SJSA1 (cell line): ENCODE data around the gene ADPRS. TPM values are rescaled to one million over a fixed set of nuclear protein-coding genes. Genes with fewer than 3 reads are reported as not detected.

Experiments
- DNase-seq, 2 experiments: peaks; one replicate each; pipeline ENCODE4 v3.0.0-alpha.2; 2015 to 2020; ENCODE audit warnings: low spot score in 2 of 2, low read depth in 1 of 2
- H3K27ac ChIP-seq: fragments of 250-450 bp; sonication (Bioruptor Pico); 2 replicates; pipeline ENCODE4 v1.5.1; 2020; ENCODE audit warnings: mild to moderate bottlenecking, moderate library complexity
- H3K27me3 ChIP-seq: fragments of 250-450 bp; sonication (Bioruptor Pico); replicated peaks from 2 replicates; pipeline ENCODE4 v1.5.1; 2020; ENCODE audit warnings: mild to moderate bottlenecking, moderate library complexity
- H3K36me3 ChIP-seq: fragments of 250-450 bp; sonication (Bioruptor Pico); 2 replicates; pipeline ENCODE4 v1.5.1; 2020; ENCODE audit warnings: mild to moderate bottlenecking
- H3K4me1 ChIP-seq: fragments of 250-450 bp; sonication (Bioruptor Pico); replicated peaks from 2 replicates; pipeline ENCODE4 v1.6.1; 2021; ENCODE audit warnings: mild to moderate bottlenecking
- H3K4me3 ChIP-seq: fragments of 250-450 bp; sonication (Bioruptor Pico); 2 replicates; pipeline ENCODE4 v1.5.1; 2020; ENCODE audit warnings: mild to moderate bottlenecking
- H3K9me3 ChIP-seq: fragments of 250-450 bp; sonication (Bioruptor Pico); replicated peaks from 2 replicates; pipeline ENCODE4 v1.5.1; 2020; ENCODE audit warnings: mild to moderate bottlenecking
- total RNA-seq: library from RNA; depleted of rRNA; stranded (reverse); fragments of >200 nt; shearing (Covaris generic); gene quantifications from 2 replicates; pipeline ENCODE4 v1.2.3, GENCODE V29; 2014

The ADPRS gene
- total RNA-seq, 1 experiment from 2014 or later, result 48.8 TPM

GRCh38 chr1:36106269-36106668 lies 17.6 kb downstream of the ADPRS start:
- no peaks in the 10 kb centered on the region for H3K9me3 ChIP-seq
- DNase-seq, result no peak
- no peaks in the 10 kb centered on the region for H3K27me3 ChIP-seq
- H3K27ac ChIP-seq, result no peak overlapping the region
- H3K4me3 ChIP-seq, result no peak overlapping the region
- H3K36me3 ChIP-seq, result no peaks in the 10 kb centered on the region
- H3K4me1 ChIP-seq, result peaks cover 21% of the 10 kb centered on the region

GRCh38 chr1:36107394-36107793 lies 18.7 kb downstream of the ADPRS start:
- DNase-seq, result no peak
- Histone ChIP-seq H3K36me3 (no peaks in the 10 kb centered on the region), H3K27me3 (no peaks in the 10 kb centered on the region), H3K27ac (no peak overlapping the region), H3K4me1 (peaks cover 21% of the 10 kb centered on the region), H3K9me3 (no peaks in the 10 kb centered on the region), H3K4me3 (no peak overlapping the region)

- Histone ChIP-seq H3K4me1 (peaks cover 21% of the 10 kb centered on the region), H3K9me3 (no peaks in the 10 kb centered on the region), H3K27me3 (no peaks in the 10 kb centered on the region), H3K27ac (peak overlapping the region; percentile 69), H3K4me3 (no peak overlapping the region), H3K36me3 (no peaks in the 10 kb centered on the region)
- peak; percentile 88 to 90 for DNase-seq
Observed at GRCh38 chr1:36108314-36108713, 19.6 kb downstream of the ADPRS start.

GRCh38 chr1:36109041-36109679 lies 20.5 kb downstream of the ADPRS start:
- Histone ChIP-seq H3K4me3 (no peak overlapping the region), H3K4me1 (peaks cover 21% of the 10 kb centered on the region)

GRCh38 chr1:36111151-36111550 lies 22.5 kb downstream of the ADPRS start:
- H3K9me3 ChIP-seq, result no peaks in the 10 kb centered on the region
- peaks cover 39% of the 10 kb centered on the region for H3K4me1 ChIP-seq
- DNase-seq, result no peak
- no peak overlapping the region for H3K4me3 ChIP-seq
- H3K36me3 ChIP-seq, result no peaks in the 10 kb centered on the region
- H3K27ac ChIP-seq, result no peak overlapping the region
- no peaks in the 10 kb centered on the region for H3K27me3 ChIP-seq

More at GRCh38 chr1:36109041-36109679, 20.5 kb downstream of the ADPRS start:
- no peaks in the 10 kb centered on the region for H3K9me3 ChIP-seq
- no peaks in the 10 kb centered on the region for H3K27me3 ChIP-seq
- no peaks in the 10 kb centered on the region for H3K36me3 ChIP-seq
- DNase-seq, result peak; percentile 81 to 88
- peak overlapping the region; percentile 69 for H3K27ac ChIP-seq

GRCh38 chr1:36112823-36113222 lies 24.1 kb downstream of the ADPRS start:
- no peaks in the 10 kb centered on the region for H3K27me3 ChIP-seq
- H3K4me3 ChIP-seq, result no peak overlapping the region
- H3K4me1 ChIP-seq, result peaks cover 39% of the 10 kb centered on the region
- H3K36me3 ChIP-seq, result no peaks in the 10 kb centered on the region
- no peak for DNase-seq
- no peaks in the 10 kb centered on the region for H3K9me3 ChIP-seq
- no peak overlapping the region for H3K27ac ChIP-seq

GRCh38 chr1:36114371-36114770 lies 25.7 kb downstream of the ADPRS start:
- Histone ChIP-seq H3K4me1 (peaks cover 27% of the 10 kb centered on the region), H3K36me3 (no peaks in the 10 kb centered on the region), H3K4me3 (no peak overlapping the region), H3K9me3 (no peaks in the 10 kb centered on the region), H3K27me3 (no peaks in the 10 kb centered on the region), H3K27ac (no peak overlapping the region)
- DNase-seq, result no peak

GRCh38 chr1:36115200-36115669 lies 26.5 kb downstream of the ADPRS start:
- peaks cover 29% of the 10 kb centered on the region for H3K4me1 ChIP-seq
- H3K36me3 ChIP-seq, result no peaks in the 10 kb centered on the region
- DNase-seq, result peak; percentile 60 to 71
- no peak overlapping the region for H3K4me3 ChIP-seq
- peak overlapping the region; percentile 45 for H3K27ac ChIP-seq
- no peaks in the 10 kb centered on the region for H3K9me3 ChIP-seq
- H3K27me3 ChIP-seq, result no peaks in the 10 kb centered on the region

- no peak for DNase-seq
- H3K27me3 ChIP-seq, result no peaks in the 10 kb centered on the region
- H3K4me1 ChIP-seq, result peaks cover 29% of the 10 kb centered on the region
- no peaks in the 10 kb centered on the region for H3K9me3 ChIP-seq
- no peak overlapping the region; the same call in 1 of the 2 replicates for H3K27ac ChIP-seq
- no peak overlapping the region for H3K4me3 ChIP-seq
- H3K36me3 ChIP-seq, result no peaks in the 10 kb centered on the region
Observed at GRCh38 chr1:36115931-36116330, 27.2 kb downstream of the ADPRS start.

GRCh38 chr1:36116901-36117300 lies 28.2 kb downstream of the ADPRS start:
- Histone ChIP-seq H3K27ac (no peak overlapping the region), H3K9me3 (no peaks in the 10 kb centered on the region), H3K4me1 (peaks cover 29% of the 10 kb centered on the region), H3K4me3 (no peak overlapping the region), H3K36me3 (no peaks in the 10 kb centered on the region), H3K27me3 (no peaks in the 10 kb centered on the region)
- DNase-seq, result no peak

GRCh38 chr1:36118447-36119204 lies 29.9 kb downstream of the ADPRS start:
- H3K27ac ChIP-seq, result no peak overlapping the region
- H3K4me3 ChIP-seq, result no peak overlapping the region
- H3K36me3 ChIP-seq, result no peaks in the 10 kb centered on the region
- peaks cover 29% of the 10 kb centered on the region for H3K4me1 ChIP-seq
- no peak for DNase-seq
- H3K27me3 ChIP-seq, result no peaks in the 10 kb centered on the region
- H3K9me3 ChIP-seq, result no peaks in the 10 kb centered on the region

- Histone ChIP-seq H3K9me3 (no peaks in the 10 kb centered on the region), H3K36me3 (no peaks in the 10 kb centered on the region), H3K27me3 (peaks cover 5% of the 10 kb centered on the region; the same call in 1 of the 2 replicates), H3K4me3 (no peak overlapping the region), H3K27ac (no peak overlapping the region), H3K4me1 (peaks cover 28% of the 10 kb centered on the region)
- no peak for DNase-seq
Observed at GRCh38 chr1:36119456-36119855, 30.8 kb downstream of the ADPRS start.

- DNase-seq, result no peak
- Histone ChIP-seq H3K27ac (no peak overlapping the region), H3K9me3 (no peaks in the 10 kb centered on the region), H3K4me3 (no peak overlapping the region), H3K4me1 (peaks cover 18% of the 10 kb centered on the region), H3K36me3 (no peaks in the 10 kb centered on the region), H3K27me3 (peaks cover 13% of the 10 kb centered on the region)
Observed at GRCh38 chr1:36122062-36123030, 33.7 kb downstream of the ADPRS start.
